Fibroblast of lung (primary cell): ENCODE data around the gene CEACAM5.

Source experiments
- EZH2 ChIP-seq: IDR thresholded peaks from 2 replicates; pipeline ENCODE4 v1.5.1; 2012; ENCODE audit warnings: low read length, control low read depth, mild to moderate bottlenecking; ENCODE audit errors: missing control alignments
- TF ChIP-seq, protein P1 (sequence below), 2 donors: IDR thresholded peaks in 1 of 2; conservative IDR thresholded peaks in 1 of 2; 1 replicate in 1 of 2; 2 replicates in 1 of 2; pipeline ENCODE4 v1.5.1; 2011 to 2012; ENCODE audit warnings: low read length in 2 of 2, control low read depth in 1 of 2, inconsistent platforms in 1 of 2, low read depth in 1 of 2, mild to moderate bottlenecking in 1 of 2

DNA sequence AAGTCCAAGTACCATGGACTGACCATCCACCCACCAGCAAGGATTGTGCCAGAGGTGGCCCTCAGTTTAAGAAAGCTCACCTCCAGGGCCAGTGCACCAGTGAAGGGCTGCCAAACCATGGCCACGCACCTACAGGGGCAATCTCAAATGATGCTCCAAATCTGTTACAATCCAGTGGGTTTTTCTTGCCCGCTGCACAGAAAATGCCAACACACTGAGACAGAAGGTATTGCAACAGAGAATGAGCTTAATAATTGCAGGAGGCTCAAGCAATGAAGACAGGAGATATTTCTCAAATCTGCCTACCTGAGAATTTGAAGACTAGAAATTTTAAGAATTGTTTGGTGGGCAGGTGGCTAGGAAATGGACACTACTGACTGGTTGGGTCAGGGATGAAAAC lies 42.4 kb upstream of the CEACAM5 start:
- TF ChIP-seq, protein P1, sequence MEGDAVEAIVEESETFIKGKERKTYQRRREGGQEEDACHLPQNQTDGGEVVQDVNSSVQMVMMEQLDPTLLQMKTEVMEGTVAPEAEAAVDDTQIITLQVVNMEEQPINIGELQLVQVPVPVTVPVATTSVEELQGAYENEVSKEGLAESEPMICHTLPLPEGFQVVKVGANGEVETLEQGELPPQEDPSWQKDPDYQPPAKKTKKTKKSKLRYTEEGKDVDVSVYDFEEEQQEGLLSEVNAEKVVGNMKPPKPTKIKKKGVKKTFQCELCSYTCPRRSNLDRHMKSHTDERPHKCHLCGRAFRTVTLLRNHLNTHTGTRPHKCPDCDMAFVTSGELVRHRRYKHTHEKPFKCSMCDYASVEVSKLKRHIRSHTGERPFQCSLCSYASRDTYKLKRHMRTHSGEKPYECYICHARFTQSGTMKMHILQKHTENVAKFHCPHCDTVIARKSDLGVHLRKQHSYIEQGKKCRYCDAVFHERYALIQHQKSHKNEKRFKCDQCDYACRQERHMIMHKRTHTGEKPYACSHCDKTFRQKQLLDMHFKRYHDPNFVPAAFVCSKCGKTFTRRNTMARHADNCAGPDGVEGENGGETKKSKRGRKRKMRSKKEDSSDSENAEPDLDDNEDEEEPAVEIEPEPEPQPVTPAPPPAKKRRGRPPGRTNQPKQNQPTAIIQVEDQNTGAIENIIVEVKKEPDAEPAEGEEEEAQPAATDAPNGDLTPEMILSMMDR (conservative IDR thresholded peaks at IDR 0.05 in 1 of 2, IDR thresholded peaks at IDR 0.05 in 1 of 2; ENCODE audit: low read depth in 1 of 2, low read length in 2 of 2): no peak
- TF ChIP-seq EZH2: no peak
